Limb (tissue), 2 donors: ENCODE measurements around the gene TRDN.
"Not testable (repeated sequence)": the region's sequence is repeated elsewhere in the genome, so short reads cannot be mapped to it uniquely, and the experiment has no call there.

Source experiments
- DNase-seq, 2 donors: peaks; one replicate each; pipeline ENCODE4 v3.0.0-alpha.2; 2016; ENCODE audit errors: extremely low spot score in 2 of 2

The TRDN gene

DNA sequence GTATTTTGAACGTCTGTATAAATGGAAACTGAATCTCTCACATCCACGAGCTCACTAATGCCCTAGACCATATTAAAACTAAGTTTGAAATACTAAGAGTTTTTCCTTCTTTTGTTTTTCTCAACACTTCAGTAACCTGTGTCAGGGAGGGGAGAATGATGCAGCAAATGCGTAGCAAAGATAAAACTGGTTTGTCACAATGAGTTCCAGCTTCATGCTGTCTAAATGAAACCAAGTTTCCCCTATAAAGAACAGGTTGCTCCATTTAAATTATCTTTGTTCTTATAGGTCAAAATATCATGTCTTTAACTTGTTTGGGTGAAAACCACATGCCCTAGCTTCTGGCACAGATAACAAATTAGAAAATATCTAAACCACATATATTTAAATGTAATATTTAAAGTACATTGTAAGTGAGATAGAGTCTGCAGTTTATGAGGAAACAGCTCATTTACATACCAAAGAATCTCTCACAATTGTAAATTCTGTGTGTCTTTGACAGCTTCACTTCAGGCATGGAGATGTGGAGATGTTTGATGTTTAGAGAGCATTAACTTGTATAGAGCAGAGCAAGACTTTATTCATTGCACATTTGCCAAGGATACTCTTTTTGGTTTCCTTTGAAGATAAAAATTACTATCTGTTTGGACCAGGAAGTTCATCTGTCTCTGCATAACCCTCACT, 7.3 kb downstream of the TRDN start:
- no peak for DNase-seq

- no peak for DNase-seq
Observed at GRCh38 chr6:123625696-123626095, 11.1 kb downstream of the TRDN start.

DNA sequence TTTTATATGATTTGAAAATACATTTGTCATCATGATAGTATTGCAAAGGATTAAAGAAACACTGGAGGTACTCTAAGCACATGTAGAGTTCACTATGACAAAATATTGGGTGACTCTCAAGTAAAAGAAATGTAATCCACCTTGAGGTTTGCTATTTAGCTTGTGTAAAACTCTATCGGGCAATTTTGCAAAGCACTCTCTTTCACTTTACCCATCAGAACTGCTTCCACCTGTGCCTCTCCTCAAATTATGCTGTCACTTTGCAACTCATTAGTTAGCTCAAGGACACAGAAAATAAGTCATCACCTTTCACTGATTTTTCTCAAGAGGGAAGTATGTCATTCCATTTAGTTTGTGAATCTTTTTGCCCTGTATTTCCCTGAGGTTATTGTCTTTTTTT, 14.0 kb downstream of the TRDN start:
- no peak for DNase-seq

DNA sequence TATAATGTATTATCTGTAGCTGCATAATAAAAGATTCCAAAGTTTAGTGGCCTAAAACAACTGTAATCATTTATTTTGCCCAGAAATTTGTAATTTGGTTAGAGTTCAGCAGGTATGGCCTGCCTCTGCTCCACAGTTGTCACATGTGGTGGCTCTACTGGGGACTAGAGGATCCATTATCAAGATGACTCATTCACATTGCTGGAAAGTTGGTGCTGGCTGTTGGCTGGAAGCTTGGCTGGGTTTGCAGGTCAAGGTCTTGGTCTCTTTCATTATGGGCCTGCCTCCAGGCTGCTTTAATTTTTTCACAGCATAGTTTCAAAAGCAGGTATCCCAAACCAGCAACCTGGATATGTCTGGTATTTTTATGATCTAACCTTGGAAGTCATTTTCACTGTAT, 17.6 kb downstream of the TRDN start:
- DNase-seq, result no peak

GRCh38 chr6:123616942-123617341, 19.8 kb downstream of the TRDN start:
- DNase-seq, result no peak

- DNase-seq, result no peak
Observed at GRCh38 chr6:123616016-123616415, 20.7 kb downstream of the TRDN start.

GRCh38 chr6:123610779-123611178, 26.0 kb downstream of the TRDN start:
- DNase-seq, result no peak

DNA sequence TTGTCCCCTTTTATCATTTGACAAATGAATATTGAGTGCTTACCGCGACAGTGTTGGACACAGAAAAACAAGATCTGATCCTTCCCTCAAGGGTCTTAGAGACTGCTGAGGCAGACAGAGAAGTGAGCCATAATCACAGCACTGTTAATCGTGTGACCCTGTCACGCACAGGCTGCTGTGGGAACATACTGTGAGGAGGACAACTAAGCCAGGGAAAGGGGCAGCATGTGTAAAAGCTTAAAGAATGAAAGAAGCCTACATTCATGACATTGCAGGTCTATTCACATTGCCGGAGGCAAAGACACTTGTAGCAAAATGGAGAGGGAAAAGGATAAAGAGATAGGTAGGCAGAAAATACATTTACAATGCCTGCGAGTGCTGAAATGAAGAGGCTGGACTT, 32.7 kb downstream of the TRDN start:
- DNase-seq, result no peak

DNA sequence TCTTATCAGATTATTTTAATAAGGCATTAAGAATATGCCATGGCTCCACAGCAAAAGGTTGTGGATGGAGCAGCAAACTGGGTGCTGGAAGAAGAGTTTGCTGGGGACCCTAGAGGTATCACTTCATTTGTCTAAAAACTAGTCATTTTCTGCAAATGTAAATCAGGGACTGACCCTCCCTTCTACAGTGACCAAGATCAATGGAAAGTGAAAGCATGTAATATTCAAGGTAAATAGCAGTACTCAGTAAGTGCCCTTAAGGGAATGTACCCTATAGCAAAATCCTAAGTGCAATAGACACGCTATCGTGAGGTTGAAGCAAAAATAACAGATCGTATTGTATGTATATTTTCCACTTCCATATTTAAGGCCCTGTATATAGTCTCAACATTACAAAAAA, 38.7 kb downstream of the TRDN start:
- DNase-seq, result no peak

DNA sequence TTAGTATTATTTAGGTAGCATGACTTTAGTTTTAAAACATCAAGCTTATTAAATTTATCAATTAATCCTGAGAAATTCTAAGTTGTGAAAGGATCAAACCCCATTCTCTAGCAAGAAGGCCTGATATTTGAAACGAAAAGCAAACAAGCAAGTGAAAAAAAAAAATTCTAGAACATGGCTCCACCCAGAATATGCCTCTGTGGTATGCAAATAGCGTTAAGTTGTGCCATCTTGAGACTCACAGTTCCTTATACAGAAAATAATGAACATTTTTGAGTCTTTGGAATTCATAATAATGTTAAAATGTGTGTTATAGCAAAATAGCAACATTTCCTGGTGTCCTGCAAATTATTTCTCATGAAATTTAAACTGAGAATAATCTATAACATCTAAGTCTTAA, 42.0 kb downstream of the TRDN start:
- no peak for DNase-seq

DNA sequence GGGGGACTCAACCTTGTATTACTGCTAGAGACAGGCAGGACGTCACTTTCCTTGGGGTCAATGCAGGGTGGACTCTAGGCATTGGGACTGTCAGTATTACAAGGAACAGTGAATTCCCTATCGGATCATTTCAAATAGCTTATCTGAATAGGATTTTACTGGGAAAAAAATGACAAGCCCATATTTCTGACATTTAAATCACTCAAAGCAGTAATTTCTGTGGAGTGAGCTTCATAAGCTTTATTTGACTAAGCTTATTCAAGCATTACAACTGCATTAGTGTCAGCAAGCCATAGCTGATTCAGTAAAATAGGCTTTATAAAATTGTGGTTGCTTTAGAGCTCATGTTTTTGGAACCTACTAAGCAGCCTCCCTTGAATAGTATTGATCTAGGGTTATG, 44.3 kb downstream of the TRDN start:
- no peak for DNase-seq

DNA sequence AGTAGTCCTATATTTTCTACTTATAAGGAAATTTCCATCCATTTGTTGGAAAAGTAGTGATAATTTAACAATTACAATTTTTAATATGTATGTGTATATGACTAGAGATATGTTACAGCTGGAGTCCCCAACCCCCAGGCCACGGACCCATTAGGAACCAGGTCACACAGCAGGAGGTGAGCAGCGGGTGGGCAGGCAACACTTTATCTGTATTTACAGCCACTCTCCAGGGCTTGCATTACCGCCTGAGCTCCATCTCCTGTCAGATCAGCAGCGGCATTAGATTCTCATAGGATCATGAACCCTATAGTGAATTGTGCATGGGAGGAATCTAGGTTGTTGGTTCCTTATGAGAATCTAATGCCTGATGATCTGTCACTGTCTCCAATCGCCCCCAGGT, 46.8 kb downstream of the TRDN start:
- no peak for DNase-seq

GRCh38 chr6:123589317-123589716, 47.4 kb downstream of the TRDN start:
- no peak for DNase-seq

- no peak for DNase-seq
Observed at GRCh38 chr6:123588546-123588895, 48.2 kb downstream of the TRDN start.

- DNase-seq, result no peak
Observed at GRCh38 chr6:123587838-123588545, 48.8 kb downstream of the TRDN start.

DNA sequence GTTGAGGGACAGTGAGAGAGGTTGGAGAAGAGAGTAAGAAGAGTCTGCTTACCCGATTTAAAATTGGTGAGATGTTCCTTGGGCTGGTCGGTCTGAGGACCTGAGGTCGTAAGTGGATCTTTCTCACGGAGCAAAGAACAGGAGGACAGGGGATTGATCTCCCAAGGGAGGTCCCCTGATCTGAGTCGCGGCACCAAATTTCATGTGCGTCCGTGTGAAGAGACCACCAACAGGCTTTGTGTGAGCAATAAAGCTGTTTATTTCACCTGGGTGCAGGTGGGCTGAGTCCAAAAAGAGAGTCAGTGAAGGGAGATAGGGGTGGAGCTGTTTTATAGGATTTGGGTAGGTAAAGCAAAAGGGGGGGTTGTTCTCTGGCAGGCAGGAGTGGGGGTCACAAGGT, 49.3 kb downstream of the TRDN start:
- not testable (repeated sequence) for DNase-seq

- no peak for DNase-seq
Observed at GRCh38 chr6:123580331-123580730, 56.4 kb downstream of the TRDN start.

DNA sequence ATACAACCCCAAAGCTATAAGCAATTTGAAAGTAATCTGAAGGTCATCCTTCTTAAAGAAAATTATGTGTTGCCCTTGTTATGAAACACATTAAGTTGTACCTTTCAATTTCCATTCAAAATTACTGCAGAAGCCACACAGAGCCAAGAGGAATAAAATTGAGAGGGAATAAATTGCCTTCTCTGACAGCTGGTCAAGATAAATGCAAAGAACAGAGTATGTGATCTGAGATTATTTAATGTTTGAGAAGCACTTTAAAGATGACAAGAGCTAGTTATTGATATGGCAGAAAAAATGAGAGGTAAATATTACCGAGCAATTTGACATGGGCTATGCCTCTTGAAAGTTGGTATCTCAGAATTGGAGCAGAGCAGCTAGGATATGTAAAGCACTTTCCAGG, 61.6 kb downstream of the TRDN start:
- no peak for DNase-seq

GRCh38 chr6:123570813-123571684, 65.7 kb downstream of the TRDN start:
- DNase-seq, result no peak

GRCh38 chr6:123569575-123569974, 67.2 kb downstream of the TRDN start:
- DNase-seq, result no peak

DNA sequence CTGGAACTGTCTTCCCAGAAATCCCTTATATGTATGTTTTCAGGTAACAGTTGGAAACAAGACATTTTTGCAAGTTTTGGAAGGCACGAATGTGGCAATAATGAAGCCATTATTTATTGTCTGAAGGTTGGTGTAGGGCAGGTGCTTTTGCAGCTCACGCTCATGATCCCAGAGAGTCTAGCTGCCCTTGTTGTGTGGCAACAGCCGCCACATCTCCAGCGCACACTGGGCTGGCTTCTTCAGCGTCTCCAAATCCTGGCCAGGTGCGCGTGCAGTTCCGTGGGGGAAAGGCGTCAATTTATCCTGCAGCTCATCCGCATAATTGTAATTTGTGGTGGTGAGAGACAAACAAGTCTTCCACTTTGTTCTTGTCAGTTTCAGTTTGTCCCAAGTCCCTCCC, 71.2 kb downstream of the TRDN start:
- DNase-seq, result no peak

- DNase-seq, result no peak
Observed at GRCh38 chr6:123564361-123564760, 72.4 kb downstream of the TRDN start.

- DNase-seq, result no peak
Observed at GRCh38 chr6:123562677-123563076, 74.1 kb downstream of the TRDN start.
